Chondrocyte (in vitro differentiated cells): ENCODE measurements around the gene MYO18B. TPM values are rescaled to one million over a fixed set of nuclear protein-coding genes. Genes with fewer than 3 reads are reported as not detected.

ENCODE experiments used
- DNase-seq: peaks from one replicate; pipeline ENCODE4 v3.0.0; 2021; ENCODE audit warnings: mixed read lengths, low spot score
- H3K27ac Mint-ChIP-seq: one replicate; pipeline ENCODE4 v1.8.0; 2021; ENCODE audit warnings: mild to moderate bottlenecking, moderate library complexity, mixed read lengths; ENCODE audit not compliant: unreplicated experiment
- H3K27me3 Mint-ChIP-seq: 2 replicates; pipeline ENCODE4 v1.8.0; 2021; ENCODE audit warnings: low read depth, mixed read lengths
- H3K36me3 Mint-ChIP-seq: 2 replicates; pipeline ENCODE4 v1.8.0; 2021; ENCODE audit warnings: low read depth, mixed read lengths
- H3K4me1 Mint-ChIP-seq: 2 replicates; pipeline ENCODE4 v1.8.0; 2021; ENCODE audit warnings: low read depth, mild to moderate bottlenecking, mixed read lengths
- H3K4me3 Mint-ChIP-seq: one replicate; pipeline ENCODE4 v1.8.0; 2021; ENCODE audit warnings: mild to moderate bottlenecking, moderate library complexity, mixed read lengths; ENCODE audit not compliant: unreplicated experiment
- H3K9me3 Mint-ChIP-seq: 2 replicates; pipeline ENCODE4 v1.8.0; 2021; ENCODE audit warnings: low read depth, mixed read lengths
- CTCF ChIP-seq: fragments of 200-600 bp; sonication (generic); IDR thresholded peaks from 2 replicates; pipeline ENCODE4 v1.5.0; 2021; ENCODE audit warnings: antibody characterized with exemption, mild to moderate bottlenecking, moderate library complexity
- total RNA-seq: library from RNA; stranded (reverse); gene quantifications from 3 replicates; pipeline ENCODE4 v1.2.1, GENCODE V29; 2021

The MYO18B gene
- total RNA-seq, 1 donor from 2014 or later: 0.20 TPM

- DNase-seq: no peak
- Mint-ChIP-seq H3K27me3 (no peaks in the 10 kb centered on the region), H3K4me3 (no peak overlapping the region), H3K36me3 (no peaks in the 10 kb centered on the region), H3K9me3 (no peaks in the 10 kb centered on the region), H3K27ac (no peak overlapping the region), H3K4me1 (peaks cover 19% of the 10 kb centered on the region)
- no peak for TF ChIP-seq CTCF
These were observed 4.0 kb downstream of the MYO18B start for GRCh38 chr22:25746012-25746373.

DNA sequence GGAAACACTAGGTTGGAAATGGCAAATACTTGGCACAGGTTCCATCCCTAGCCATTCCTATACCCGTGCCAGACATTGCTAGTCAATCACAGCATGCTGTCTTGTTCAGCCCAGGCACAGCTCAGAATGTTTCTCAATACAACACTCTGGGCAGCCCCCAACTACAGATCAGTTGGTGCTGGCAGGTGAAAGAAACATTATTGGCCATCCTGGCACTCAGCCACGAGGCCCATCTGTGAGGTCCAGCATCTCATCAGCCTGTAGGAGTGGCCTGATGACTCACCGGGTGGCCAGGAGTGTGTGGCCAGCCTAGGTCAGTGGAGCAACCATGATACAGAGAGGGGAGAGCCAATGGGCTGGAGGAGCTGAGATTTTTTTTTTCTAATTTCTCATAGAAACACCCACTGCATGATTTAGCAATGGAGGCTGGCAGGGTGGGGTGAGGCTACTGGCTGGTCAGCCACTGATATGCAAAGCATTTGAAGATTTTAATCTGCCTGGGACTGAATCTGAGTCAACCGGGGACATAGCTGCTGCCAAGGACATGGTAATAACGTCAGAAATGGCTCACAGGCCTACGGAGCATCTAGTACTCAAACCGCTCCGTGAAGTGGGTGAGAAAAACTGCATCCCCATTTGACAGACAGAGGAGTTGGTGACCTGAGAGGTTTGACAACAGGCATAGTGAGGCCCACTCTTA lies 5.4 kb downstream of the MYO18B start:
- no peaks in the 10 kb centered on the region for H3K27me3 Mint-ChIP-seq
- H3K4me1 Mint-ChIP-seq: peaks cover 13% of the 10 kb centered on the region
- no peak for TF ChIP-seq CTCF
- H3K27ac Mint-ChIP-seq: peak overlapping the region; percentile 59
- H3K4me3 Mint-ChIP-seq: no peak overlapping the region
- no peaks in the 10 kb centered on the region for H3K36me3 Mint-ChIP-seq
- no peaks in the 10 kb centered on the region for H3K9me3 Mint-ChIP-seq
- DNase-seq: no peak

- H3K27ac Mint-ChIP-seq: no peak overlapping the region
- H3K27me3 Mint-ChIP-seq: no peaks in the 10 kb centered on the region
- H3K4me1 Mint-ChIP-seq: peaks cover 13% of the 10 kb centered on the region
- DNase-seq: no peak
- no peaks in the 10 kb centered on the region for H3K36me3 Mint-ChIP-seq
- H3K9me3 Mint-ChIP-seq: no peaks in the 10 kb centered on the region
- no peak for TF ChIP-seq CTCF
- H3K4me3 Mint-ChIP-seq: no peak overlapping the region
These were observed 6.2 kb downstream of the MYO18B start for GRCh38 chr22:25748140-25748539.

DNA sequence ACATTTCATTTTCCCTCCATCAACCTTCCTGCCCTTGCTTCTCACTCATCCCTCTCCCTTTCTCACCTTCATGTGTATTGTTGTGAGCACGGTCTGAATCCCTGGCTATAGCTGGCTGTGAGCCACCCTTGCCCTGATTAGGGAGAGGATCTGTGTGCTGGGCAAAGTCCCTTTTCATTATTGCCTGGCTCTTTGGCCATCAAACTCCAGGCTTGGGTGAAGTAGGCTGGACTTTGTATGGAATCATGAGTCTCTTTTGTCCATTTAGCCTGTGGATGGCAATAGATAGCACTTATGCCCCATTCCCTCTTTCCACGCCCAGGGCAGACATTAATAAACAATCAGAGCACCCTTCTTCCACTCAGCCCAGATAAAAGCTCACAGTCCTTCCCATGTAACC lies 6.7 kb downstream of the MYO18B start:
- Mint-ChIP-seq H3K9me3 (no peaks in the 10 kb centered on the region), H3K4me1 (peaks cover 13% of the 10 kb centered on the region), H3K36me3 (no peaks in the 10 kb centered on the region), H3K4me3 (no peak overlapping the region), H3K27ac (no peak overlapping the region), H3K27me3 (no peaks in the 10 kb centered on the region)
- no peak for DNase-seq
- TF ChIP-seq CTCF: no peak

GRCh38 chr22:25749420-25750169 lies 7.6 kb downstream of the MYO18B start:
- no peak for TF ChIP-seq CTCF
- no peaks in the 10 kb centered on the region for H3K27me3 Mint-ChIP-seq
- peaks cover 20% of the 10 kb centered on the region for H3K4me1 Mint-ChIP-seq
- H3K27ac Mint-ChIP-seq: no peak overlapping the region
- H3K9me3 Mint-ChIP-seq: no peaks in the 10 kb centered on the region
- no peak overlapping the region for H3K4me3 Mint-ChIP-seq
- H3K36me3 Mint-ChIP-seq: no peaks in the 10 kb centered on the region
- peak; percentile 55 for DNase-seq
